ENCODE data around the gene NUDCD3.

NUDCD3 gene

DNA sequence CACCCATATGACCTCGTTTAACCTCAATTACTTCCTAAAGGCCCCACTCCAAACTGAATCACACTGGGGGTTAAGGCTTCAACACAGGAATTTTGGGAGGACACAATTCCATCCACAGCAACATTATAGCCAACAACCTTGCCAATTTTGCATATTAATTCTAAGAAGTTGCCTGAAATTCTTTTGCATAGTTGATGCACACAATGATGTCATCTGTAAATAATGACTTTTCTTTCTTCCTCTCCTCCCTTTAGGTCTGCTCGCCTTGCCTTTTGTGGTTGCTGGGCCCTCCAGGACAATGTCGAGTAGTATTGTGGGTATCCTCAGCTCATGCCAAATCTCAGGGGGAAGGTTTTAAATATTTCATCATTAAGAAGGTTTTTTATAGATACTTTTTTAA lies 149.1 kb downstream of the NUDCD3 start:
- no peak for DNase-seq

DNA sequence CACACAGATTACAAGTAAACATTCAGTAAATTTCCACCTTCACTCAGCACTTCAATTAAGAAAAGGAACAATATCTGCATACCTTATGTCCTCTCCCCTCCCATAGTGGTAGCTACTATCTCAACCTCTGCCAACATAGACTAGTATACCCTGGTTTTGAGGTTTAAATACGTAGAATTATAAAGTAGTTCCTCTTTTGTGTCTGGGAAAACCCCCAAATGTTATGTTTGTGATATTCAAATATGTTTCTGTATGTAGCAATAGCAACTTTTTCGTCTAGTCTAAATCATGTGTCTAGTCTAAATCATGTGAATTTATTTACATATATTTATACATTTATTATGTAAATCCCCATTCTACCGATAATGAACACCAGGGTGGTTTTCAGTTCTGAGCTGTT lies 151.9 kb downstream of the NUDCD3 start:
- no peak for DNase-seq

DNA sequence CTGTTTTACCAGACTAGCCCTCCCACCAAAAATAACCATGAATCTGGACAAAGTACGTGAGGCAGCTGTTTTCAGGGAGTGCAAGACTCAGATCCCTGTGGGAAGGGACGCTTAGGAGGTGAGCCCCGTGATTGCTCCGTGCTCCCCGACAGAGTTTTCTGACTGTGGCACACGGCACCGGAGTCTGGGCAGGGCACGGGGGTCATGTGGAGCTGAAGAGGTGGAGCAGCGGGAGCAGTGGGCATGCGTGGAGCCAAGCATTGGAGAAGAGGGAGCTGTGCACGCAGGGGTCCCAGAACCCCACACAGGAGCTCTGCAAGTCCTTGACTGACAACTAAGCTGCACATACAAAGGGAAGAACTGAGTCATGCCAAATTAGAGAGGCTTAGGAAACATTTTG lies 154.0 kb downstream of the NUDCD3 start:
- no peak for DNase-seq

DNA sequence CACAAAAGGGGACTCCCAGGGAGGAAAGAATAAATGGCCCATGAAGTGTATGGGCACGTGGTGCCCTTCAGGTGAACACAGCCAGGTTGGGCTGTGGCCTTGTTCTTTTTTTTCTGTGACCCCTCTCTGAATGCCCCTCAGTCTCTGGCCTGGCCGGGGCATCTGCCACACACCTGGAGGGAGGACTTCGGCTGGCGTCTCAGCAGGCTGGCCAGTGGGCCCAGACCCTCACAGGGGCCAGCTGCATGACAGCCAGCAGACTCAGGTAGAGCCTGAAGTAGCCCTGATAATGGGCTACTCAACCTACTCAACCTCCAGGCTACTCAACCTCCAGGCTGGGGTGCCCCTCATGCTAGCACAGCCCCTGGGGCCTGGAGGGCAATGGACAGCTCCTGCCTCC lies 155.3 kb downstream of the NUDCD3 start:
- no peak for DNase-seq

DNA sequence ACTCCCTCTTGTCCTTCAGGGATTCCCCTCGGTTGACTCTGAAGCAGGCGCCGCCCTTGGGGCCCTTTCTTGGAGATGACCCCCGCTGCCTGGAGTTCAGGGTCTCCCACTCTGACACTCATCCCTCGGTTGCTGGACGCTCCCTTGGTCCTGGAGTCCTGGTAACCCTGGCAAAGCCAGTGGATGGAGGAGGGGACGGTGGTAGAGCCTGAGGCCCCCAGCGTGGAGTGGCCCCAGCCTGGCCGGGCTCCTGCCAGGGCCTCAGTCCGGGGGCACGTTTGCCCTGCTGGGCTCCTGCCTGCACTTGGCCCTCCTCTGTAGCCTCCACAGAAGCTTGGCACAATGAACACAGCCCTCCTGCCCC lies 155.7 kb downstream of the NUDCD3 start:
- DNase-seq = no peak

DNA sequence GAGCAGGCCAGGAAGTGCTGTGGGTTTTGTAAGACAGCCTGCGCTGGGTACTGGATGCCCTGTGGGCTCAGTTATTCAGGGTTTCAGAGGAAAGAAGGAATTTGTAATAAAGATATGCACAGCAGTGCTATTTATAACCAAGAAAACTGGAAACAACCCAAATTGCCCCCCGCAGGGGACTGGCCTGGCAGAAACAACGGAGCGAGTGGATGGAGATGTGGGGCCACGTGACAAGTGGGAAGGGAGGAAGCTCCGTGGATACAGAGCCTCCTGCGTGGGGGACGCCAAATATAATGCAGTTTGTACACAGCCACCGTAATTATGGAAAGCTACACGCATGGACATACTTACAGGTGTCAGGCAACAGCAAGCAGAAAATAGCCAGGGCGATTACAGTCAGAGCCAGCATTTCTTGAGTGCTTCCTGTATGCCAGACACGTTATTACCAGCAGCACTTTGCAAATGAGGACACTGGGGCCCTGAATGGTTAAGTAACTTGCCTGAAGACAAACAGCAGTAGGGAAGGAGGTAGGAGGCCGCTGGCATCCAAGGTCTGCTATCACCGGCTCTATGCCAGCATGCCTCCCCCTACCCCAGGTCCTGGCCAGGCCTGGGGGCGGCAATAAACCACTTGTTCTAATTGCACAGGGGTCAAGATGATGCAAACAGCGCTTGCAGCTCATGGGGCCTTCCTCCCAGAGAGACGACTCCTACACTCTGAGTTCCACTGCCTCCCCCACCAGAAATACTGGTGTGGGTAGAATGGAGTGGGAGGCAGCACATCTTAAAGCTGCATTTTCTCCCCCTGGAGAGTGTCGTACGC lies 156.3 kb downstream of the NUDCD3 start:
- DNase-seq = no peak

DNA sequence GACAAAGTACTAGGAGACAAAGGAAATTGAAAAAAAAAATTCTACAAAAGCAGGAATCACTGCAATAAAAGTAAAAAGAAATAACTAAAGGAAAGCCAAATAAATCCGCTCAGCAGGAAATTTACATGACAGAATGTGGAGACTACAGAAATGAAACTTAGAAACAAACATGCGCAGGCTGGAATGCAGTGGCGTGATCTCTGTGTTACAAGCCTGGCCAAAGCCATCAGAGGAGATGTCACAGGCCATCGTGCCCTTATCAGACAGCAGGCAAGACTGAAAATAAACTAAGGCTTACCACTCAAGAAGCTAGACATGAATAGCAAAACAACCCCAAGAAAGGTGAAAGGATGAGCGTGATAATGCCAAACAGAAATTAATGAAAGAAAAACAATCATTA lies 158.8 kb downstream of the NUDCD3 start:
- no peak for DNase-seq

DNA sequence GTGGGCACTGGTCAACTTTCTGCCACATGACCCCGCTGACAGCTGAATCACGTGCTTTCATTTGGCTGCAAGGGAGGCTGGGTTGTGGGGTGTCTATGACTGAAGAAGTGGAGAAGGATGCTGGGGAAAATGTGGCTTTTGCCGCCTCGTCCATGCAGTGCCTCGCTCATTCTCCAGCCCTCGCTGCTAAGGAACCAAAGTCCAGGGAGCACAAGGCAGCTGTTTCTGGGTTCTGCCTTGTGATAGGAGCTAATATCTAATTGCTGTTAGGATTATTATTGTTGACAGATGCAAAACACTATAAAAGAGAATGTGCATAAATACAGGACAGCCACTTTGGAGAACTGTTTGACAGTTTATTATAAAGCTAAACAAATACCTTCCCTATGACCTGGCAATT lies 160.1 kb downstream of the NUDCD3 start:
- DNase-seq = no peak

DNA sequence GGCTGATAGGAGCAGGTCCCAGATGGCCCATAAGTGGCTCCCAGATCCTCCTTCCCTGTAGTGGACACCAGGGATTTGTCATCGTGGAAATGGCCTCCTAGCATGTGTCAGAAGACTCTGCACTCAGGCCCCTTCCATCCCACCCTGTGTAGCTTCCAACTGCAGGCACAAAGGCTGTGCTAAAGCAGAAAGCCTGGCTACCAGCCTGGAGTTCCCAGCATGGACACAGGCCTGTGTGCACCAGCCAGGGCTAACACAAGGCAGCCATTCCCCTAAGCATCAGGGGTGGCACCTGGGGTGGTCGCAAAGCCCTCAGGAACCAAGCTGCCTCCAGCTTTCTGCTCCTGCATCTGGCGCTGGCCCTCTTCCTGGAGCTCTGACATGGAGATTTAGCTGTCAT lies 160.6 kb downstream of the NUDCD3 start:
- no peak for DNase-seq

All from stimulated activated CD4-positive, alpha-beta T cell treated with anti-CD3 and anti-CD28 coated beads, Interleukin-4, amount 100 ng/mL, for 1 hour (primary cell).